LNCAP (cell line): ENCODE results near the gene POU3F1.

Source experiments
- TF ChIP-seq, protein P1 (sequence below): fragments of 450-650 bp; IDR thresholded peaks from 2 replicates; pipeline ENCODE4 v1.5.1; 2017; ENCODE audit warnings: mild to moderate bottlenecking

POU3F1 gene

GRCh38 chr1:38045401-38046332 lies 926 bp downstream of the POU3F1 start:
- TF ChIP-seq, protein P1, sequence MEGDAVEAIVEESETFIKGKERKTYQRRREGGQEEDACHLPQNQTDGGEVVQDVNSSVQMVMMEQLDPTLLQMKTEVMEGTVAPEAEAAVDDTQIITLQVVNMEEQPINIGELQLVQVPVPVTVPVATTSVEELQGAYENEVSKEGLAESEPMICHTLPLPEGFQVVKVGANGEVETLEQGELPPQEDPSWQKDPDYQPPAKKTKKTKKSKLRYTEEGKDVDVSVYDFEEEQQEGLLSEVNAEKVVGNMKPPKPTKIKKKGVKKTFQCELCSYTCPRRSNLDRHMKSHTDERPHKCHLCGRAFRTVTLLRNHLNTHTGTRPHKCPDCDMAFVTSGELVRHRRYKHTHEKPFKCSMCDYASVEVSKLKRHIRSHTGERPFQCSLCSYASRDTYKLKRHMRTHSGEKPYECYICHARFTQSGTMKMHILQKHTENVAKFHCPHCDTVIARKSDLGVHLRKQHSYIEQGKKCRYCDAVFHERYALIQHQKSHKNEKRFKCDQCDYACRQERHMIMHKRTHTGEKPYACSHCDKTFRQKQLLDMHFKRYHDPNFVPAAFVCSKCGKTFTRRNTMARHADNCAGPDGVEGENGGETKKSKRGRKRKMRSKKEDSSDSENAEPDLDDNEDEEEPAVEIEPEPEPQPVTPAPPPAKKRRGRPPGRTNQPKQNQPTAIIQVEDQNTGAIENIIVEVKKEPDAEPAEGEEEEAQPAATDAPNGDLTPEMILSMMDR, result no peak

- TF ChIP-seq, protein P1, result no peak
Measured at GRCh38 chr1:38044221-38045215, 2.1 kb downstream of the POU3F1 start.

DNA sequence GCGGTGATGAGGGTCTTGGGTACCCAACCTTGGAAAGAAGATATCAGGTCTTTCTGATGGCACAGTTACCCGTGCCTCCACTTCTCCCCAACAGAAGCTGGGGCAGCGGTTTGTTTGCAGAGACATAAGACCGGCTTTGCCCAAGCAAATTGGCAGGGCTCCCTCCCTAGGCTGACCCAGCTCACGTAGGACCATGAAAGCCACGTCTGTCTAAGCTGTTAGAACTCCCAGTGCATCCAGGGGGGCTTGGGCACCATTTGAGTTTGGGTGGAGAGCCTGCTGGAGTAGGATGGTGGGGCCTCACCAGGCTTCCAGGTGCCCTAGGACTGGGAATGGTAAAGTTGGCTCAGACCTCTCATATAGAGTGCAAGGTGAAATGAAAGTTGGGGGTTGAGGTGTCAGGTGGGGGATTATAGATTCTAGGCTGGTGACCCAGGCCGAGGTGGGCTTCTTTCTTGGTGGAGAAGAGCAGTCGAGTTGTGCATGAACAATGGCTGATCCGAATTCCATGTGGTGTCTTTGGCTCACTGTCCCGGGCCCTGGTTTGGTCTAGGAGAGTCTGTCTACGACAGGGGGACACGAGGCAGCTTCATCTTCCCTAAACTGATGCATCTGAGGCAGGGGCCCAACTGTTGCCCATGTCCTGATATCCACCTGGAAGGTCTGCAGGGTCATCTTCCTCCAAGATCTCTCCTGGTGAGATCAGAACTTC lies 3.4 kb downstream of the POU3F1 start:
- TF ChIP-seq, protein P1, result no peak

GRCh38 chr1:38041936-38042834 lies 4.4 kb downstream of the POU3F1 start:
- TF ChIP-seq, protein P1, result no peak

DNA sequence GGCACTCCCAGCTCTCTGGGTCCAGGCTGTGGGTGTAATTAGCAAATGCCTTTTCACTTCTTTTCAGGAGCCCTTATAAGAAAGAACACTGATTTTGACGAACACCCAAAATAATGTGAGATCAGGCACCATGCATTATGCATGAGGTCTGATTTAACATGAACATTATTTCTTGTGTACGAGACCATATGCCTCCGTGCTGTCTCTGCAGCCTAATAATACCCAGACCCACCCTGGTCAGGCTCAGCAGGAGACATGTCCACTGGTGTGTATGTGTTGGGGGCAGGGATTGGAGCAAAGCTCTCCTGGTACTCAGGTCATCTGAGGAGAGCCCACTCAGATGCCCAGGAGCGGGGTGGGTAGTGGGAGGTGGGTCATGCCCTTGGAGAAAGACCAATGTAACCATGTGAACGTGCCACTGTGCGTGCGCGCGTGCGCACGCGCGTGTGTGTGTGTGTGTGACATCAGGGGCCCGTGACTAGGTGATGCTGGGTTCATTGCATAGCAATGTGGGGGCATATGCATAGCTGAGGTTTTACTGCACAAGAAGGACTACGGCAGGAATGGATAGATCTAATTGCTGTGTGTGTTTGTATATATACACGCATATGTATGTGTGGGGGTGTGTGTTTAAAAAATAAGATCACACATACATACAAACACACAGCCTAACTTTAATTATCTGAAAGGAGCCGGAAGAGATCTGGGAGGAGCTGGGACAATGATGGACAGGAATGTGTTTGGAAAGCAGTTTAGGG lies 7.1 kb downstream of the POU3F1 start:
- TF ChIP-seq, protein P1, result no peak

- TF ChIP-seq, protein P1, result no peak
Measured at GRCh38 chr1:38038861-38039260, 7.7 kb downstream of the POU3F1 start.
